GM10847 (cell line): ENCODE measurements around the gene NTPCR.

Source experiments
- POLR2A ChIP-seq: IDR thresholded peaks from 2 replicates; pipeline ENCODE4 v1.6.1; 2011; ENCODE audit not compliant: insufficient read length; ENCODE audit errors: extremely low read depth

Gene NTPCR

DNA sequence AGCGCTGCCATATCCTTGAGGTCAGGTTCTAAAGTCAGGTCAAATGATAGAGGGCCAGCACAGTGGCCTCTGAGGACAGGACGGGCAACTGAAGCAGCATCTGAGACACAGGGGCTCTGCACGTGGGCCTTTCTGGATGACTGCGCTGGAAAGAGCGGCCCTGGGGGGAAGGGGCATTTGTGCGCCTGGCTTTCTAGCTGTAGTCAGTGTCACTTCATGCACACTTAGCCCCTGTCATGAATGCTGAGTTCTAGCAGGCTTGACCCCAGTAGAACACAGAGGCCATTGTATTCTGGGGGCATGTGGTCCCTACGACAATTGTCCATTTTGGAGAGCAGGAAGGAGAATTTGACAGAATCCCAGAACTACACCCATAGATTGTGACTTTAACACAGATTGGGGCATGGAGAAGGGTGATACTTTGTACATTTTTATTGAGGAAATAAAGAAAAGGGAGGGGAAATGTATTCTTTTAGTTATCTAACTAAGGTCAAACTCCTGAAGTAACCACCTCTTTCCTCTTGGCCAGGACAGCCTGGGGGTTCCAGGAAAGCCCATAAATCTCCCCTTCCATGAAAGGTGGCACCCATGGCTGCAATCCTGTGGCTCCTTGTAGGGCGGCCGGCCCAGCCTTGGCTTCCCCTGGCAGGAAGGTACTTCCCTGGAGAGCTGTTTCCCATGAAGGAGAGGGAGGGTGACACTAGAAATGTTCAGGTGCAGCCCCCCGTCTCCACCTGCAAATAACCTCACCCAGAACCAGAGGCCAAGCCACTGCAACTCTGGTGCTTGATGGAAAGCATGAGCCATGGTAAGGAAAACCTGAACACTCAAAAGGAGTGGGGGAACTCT, 34.4 kb downstream of the NTPCR start:
- TF ChIP-seq POLR2A = no peak

DNA sequence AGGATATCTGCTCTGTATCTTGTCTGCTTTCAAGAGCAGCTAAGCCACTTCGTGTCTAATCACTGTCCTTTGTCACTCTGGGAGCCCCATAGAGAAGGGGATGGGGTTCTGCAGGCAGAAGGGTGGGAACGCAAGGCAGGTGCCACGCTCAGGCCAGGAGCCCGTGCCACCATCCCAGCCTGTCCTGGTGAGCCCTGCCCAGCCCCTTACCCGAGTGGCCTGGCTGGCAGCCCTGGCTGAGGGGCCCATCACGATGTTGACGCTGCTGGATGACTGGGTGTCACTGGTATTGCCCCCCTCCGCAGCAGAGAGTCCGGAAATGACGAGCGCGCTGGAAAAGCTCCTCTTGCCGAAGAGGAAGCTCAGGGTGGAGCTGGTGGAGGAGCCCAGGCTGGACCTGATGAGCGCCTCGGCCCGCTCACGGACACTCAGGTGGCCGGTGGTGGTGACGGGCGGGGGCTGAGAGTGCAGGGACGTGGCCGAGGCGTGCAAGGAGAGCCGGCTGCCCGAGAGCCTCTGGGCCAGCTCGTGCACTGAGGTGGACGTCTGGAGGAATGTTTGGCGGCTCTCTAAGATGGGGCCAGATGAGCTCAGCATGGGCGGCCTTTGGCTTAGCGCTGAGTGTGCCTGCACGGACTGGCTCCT, 35.6 kb downstream of the NTPCR start:
- no peak for TF ChIP-seq POLR2A

DNA sequence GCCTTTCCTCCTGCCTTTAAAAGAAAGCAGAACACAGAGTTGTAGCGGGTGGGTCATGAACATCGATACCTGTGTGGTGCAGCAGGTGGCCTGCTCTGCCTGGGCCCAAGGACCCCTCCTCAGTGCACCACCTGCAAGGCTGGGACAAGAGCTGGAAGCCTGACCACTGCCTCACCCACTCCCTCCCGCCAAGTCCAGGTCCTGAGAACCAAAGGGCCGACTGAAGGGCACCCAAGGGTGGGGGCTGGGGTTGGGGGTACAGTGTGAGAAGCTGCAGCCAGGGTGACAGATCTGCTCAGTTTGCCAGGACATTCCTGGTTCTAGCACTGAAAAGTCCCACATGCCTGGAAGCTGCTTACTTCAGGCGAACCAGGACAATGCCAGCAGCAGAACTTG, 36.1 kb downstream of the NTPCR start:
- TF ChIP-seq POLR2A = no peak

DNA sequence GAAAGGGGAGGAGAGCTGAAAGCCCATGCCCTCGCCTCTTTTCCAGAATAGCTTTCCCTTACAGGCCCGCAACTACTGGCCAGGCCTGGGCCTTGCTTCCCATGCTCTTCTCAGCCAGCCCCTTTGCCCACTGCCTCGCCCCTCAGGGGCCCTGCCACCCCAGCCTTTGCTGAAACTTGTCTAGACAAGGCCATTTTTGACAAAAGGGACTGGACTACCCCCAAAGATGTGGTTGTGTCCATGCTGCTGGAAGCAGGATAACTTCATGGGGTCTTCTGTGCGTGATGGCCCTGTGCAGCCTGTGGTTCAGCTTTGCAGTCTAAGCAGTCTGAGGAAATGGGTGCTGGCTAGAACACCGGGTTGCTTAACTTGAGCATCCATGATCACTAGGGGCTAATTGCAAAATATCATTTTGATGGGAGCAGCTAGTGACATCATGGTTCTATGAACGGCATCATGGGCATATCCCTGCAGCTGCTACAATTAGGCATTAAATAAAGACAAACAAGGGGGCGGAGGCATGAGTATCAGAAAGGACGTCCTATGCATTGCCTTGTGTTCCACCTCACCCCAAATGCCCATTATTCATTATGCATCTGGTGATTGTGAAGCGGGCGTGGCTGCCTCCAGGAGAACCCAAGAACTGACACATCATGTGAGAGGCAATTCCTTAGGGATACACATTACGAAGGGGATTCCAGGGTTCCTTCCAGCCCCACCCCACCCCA, 36.8 kb downstream of the NTPCR start:
- no peak for TF ChIP-seq POLR2A

DNA sequence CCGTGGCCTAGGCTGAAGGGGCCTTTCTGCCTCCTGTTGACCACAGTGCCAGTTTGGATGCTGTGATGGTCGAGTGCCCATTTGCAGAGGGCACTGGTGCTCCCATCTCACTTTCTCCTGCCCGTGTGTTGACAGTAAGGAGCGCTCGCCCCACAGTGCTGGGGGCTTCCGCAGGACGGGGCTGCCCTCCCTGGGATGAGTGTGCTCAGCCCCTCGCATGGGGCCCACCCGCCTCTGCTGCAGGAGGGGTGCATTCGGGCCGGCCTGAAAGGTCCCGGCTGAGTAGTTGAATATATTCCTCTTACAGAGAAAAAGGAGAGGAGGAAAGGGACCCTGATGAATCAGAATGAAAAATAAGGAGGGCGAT, 37.3 kb downstream of the NTPCR start:
- no peak for TF ChIP-seq POLR2A

DNA sequence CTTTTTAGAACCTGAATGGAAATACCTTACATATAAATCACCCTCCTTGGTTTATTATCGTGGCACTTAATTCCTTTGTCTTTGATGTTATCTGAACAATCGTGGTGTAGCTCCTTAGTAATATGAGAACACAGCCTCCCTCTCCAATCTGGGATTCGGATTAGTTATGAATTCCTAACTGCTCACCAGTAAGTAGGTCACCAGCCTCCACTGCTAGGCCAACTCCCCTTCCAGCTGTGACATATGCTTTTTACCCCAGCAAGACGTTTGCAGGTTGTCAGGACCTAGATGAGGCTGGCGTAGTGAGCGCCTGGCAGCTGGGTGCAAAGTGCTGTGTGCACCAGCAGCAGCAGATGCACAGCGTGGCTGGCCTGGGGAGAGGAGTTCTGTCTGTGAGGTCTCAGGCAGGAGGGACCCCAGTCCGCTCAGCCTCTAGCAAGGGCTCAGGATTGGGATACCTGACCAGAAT, 38.2 kb downstream of the NTPCR start:
- TF ChIP-seq POLR2A = no peak

DNA sequence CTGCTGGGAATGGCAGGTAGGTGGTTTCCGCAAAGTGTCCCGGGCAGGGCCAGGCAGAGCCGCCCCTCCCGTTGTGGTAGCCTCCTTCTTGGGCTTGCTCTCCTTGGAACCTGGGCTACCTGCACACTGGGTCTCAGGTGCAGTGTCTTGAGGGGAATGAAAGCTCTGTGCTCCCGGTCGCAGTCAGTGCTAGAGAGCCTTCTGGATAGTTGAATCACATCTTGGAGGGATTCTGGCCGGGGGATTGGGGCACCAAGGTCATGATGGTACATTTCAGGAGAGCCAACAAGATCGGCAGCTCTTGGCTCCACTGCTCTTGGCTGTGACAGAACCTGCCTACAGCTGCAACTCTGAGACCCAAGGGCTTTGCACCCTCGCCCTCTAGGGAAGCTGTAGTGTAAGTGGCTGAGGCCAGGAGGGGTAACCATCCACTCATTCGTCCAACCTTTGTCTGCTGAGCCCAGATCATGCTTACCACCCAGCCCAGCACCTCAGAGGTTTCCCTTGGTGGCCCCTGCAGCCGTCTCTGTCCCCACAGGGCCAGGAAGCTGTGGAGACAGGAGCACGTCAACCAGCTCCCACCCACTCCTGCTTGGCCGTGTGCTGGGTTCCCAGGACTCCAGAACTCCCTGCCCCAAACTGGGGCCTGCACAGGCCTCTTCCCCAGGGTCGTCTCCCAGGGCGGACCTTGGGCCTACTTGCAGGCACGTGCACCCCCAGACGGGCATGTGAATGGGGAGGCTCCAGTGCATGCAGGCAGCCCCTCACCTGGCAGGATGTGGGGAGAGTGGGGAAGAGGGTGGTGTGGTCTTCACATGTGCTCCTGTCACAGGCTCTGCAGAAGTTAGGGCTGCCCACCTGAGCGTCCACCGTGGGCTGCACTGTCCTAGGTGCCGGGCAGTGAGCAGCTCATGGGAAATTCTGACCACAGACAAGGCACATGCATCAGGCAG, 40.0 kb downstream of the NTPCR start:
- TF ChIP-seq POLR2A = no peak

DNA sequence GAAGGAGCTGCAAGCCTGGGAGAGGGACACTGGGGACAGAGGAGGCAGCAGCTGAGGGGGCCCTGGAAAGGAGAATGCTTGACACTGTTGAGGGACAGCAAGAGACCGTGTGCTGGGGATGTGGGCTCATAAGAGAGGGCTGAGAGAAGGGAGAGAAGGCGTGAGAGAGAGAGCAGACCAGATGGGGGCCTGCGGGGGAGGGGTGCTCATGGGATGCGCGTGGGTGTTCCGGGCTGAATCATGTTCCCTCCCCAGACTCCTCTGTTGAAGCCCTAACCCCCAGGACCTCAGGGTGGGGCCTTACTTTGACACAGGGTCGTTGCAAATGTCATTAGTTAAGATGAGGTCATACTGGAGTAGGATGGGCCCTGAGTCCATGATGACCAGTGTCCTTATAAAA, 40.8 kb downstream of the NTPCR start:
- TF ChIP-seq POLR2A = no peak

DNA sequence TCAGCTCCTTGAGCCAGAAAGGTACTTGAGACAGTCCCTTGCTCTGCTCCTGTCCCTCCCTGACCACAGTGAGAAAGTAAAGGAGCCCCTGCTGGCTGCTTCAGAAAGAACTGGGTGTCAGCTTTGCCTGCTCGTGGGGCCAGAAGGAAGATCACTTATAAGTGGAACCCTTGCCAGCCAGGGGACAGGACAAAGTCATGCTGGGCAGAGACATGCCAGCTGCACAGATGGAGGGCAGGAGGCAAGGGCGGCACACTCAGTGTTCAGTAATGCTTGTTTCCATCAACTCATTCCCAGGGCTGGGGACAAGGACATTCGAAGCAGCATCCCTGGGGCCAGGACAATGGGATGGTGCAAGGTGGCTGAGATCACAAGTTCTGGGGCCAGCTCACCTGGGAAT, 41.8 kb downstream of the NTPCR start:
- no peak for TF ChIP-seq POLR2A

DNA sequence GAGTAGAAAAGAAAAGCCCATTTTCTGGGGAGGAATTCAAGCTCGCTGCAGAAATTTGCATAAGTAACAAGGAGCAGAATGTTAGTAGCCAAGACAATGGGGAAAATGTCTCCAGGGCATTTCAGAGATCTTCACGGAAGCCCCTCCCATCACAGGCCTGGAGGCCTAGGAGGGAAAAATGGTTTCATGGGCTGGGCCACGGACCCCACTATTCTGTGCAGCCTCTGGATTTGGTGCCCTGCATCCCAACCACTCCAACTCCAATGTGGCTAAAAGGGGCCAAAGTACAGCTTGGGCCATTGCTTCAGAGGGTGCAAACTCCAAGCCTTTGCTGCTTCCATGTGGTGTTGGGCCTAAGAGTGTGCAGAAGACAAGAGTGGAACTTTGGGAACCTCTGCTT, 43.1 kb downstream of the NTPCR start:
- no peak for TF ChIP-seq POLR2A

DNA sequence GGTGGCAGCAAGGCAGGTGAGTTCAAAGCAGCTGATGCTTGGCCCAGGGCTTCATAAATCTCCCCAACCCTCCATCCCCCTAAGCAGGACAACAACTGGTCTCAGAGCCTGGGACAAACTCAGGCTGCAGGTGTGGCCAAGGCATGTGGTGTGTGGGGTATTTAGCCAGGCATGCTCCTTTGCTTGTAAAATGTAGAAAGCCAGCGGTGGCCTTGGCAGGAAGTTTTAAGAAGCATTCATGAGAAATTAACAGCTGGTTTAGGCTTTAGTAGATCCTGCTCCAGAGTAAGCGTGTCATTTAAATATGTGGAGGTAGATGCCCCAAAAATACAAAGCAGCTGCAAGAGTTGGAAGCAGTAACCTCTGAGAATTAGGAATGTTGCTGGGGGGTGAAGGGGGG, 44.8 kb downstream of the NTPCR start:
- no peak for TF ChIP-seq POLR2A

DNA sequence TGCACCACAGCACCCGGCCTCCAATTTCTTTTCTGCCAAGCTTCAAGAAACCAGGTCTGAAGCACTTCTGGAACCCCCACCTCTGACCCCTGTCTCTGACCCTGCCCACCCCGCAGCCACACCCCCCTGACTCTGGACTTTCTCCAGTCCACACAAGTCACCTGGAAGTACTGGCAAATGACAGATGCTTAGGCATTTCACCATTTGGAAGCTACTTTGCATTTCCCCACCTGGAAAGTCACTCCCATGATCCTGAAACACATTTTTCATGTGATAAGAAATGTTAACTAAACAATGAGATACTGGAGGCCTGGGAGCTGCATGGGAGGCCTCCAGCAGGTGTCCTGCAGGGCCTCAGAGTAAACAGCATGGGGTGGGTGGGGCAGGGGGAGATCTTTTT, 45.7 kb downstream of the NTPCR start:
- no peak for TF ChIP-seq POLR2A

DNA sequence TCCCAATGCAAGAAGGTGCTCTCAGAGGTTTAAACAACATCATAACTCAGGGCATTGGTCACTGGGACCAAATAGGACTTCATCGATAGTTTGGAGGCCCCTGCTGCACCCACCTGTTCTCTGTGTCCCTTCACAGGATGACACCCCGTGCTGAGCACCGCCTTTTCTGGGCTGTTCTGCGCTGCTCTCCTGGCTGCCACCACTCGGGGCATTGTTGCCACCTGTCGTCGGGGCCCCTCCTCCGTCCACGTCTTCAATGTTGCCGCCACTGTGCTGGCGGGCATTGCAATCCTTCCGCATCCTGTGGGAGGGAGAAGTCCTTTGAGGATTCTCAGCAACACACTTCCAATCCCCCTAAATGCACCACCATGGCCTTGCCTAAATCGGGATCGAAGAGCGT, 47.7 kb downstream of the NTPCR start:
- no peak for TF ChIP-seq POLR2A

DNA sequence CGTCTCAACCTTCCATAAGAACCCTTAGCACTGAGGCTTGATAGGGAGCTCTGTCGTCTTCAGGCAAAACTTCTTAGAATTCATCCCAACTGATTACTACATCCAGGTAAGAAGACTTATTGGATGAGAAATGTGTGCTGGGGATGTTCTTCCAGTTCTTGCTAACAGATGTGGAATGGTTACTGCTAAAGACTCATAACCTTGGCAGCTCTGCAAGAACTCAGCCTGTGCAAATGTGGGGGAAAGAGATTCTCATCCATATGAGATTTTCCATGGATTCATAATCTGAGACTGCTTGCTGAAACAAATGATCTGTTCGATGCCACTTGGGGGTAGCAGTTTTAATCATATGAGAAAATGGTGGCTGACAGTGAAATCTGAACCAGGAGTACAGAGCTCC, 48.2 kb downstream of the NTPCR start:
- no peak for TF ChIP-seq POLR2A

DNA sequence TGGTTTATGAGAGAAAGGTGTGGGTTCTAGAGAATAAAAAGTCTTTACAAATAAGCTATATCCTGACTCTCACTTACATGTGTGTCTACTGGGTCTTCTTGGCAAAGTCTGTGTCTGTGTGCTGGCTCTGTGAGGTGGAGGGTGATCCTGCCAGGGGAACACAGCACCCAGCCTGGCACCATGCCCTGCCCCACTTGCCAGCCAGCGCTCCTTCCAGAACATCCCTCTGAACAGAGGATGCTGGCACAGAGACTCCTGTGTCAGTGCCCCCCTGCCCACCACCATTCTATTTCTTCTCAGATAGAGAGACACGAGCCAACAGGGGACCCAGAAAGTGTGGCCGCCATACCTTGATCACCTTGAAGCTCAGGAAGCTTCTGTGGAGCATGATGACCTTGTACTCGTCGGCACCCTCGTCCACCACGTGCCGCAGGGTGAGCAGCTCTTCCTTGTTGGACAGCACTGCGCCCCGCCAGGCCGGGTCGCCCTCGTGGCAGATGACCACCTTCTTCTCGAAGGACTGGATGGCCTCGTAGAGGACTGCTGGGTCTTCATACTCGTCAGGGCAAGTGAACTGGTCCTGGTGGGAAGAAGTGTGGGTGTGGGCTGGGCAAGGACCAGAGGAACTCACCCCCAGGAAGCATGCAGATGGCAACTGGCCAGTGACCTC, 49.7 kb downstream of the NTPCR start:
- no peak for TF ChIP-seq POLR2A

DNA sequence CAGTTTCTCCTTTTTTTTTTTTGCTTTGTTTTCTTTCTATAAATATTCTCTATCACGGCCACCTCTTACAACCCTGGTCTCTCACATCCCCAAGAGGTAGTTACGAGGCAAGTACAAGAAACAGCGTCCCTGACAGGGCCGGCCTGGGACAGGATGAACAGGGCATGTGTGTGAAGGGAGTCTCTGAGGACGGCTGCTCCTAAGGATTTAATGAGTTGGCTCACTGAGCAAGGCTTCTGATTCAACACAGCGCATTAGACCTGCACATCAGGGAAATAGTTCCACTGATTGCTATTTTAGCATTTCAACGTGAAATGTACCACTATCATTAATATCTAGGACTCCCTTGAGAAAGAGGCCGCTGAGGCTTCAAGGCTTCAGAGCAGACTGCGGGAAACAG, 54.0 kb downstream of the NTPCR start:
- TF ChIP-seq POLR2A = no peak
